Right forelimb (tissue), 1 donor: Measurements from ENCODE around the gene CDHR3.
A peak's percentile ranks its signal among the peaks of the same experiment; 100 is the strongest.

Source experiments
- DNase-seq: peaks from one replicate; pipeline ENCODE4 v3.0.0-alpha.2; 2018

CDHR3 gene

DNA sequence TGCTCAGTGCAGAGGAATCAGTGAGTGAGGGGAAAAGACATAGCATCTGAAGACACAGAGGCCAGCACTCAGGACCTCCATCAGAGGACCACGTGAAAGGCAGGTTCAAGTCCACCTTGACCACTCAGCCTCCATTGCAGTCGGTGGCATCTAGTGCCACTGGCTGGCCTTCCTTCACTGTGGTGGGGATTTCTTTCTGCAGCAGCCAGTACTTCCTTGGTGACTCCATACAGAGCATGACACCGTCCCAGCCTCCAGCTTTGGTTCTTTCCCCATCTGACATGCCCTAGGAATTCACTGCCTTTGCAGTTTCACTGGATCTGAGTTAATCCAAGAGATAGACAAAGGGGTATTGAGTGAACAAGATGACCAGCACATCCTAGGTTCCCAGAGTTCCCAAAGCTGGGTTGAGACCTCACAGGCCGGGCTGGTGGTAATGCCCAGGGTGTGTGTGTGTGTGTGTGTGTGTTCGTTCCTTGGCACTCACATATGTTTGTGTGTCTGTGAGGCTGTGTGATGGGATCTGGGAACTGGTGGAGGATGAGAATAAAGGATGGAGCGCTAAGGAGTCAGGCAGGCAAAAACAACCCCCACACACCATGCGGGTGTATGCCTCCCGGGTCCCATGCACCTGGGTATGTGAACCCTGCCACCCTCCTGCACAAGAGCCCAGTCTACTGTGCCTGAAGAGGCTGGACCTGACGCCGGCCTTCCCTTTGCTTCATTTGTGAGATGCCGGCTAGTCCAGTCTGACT, 91.3 kb downstream of the CDHR3 start:
- DNase-seq: no peak

DNA sequence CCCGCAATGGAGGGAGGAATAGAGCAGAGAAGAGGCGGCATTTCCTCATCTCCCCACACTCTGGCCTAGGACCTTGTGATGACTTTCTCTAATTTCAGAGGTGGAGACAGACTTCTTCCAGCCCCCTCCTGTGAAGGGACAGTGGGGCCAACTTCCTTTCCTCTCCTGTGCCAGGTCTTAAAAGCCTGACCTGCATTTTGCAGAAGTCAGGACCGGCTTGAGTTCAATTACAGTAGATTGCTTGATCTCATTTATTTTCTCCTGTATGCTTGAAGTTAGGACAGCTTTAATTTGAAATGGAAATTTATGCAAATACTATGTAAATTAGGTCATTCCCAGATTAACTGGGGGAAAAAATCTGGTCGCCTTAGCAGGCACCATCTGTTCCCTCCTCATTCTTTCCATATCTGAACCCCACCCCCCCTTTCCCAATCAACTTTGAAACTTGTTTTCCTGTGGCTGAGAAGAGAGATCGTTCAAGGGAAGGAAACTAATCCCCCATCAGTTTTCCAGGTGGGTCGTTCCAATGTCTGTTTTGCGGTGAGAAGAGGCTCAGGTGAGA, 92.0 kb downstream of the CDHR3 start:
- DNase-seq: no peak

GRCh38 chr7:106056513-106057203, 93.6 kb downstream of the CDHR3 start:
- peak; percentile 80 for DNase-seq

DNA sequence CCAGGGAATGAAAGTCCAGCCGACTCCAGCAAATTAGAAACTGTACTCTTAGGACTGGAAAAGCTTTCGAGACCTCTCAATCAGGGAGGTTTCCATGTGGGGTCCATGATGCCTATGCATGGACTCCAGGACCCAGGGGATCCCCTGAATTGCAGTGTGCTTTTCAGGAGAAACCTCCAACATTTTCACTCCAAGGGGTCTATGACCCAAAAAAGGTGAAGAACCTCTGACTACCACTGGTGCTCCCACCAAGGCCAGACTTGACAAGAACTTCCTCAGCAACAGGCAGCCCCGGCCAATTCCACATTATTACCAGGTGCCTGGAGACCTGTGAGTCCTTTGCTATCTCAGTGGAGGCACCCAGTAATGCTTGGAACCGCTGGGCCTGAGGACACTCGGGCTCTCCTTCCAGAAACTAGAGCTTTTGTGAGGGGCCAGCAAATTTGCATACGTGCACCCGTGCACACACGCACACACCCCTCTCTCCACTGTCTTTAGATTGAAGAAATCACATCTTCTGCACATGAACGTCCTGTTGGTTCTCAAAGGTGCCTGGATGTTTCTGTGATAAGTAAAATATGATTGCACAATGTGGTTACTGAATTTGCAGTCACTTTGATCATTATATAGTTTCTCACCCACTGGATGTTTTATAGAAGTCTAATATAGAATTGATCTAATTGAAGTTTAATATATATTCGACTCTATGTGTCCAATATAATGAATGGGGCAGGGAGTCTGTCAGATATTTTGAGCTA, 94.3 kb downstream of the CDHR3 start:
- no peak for DNase-seq

DNA sequence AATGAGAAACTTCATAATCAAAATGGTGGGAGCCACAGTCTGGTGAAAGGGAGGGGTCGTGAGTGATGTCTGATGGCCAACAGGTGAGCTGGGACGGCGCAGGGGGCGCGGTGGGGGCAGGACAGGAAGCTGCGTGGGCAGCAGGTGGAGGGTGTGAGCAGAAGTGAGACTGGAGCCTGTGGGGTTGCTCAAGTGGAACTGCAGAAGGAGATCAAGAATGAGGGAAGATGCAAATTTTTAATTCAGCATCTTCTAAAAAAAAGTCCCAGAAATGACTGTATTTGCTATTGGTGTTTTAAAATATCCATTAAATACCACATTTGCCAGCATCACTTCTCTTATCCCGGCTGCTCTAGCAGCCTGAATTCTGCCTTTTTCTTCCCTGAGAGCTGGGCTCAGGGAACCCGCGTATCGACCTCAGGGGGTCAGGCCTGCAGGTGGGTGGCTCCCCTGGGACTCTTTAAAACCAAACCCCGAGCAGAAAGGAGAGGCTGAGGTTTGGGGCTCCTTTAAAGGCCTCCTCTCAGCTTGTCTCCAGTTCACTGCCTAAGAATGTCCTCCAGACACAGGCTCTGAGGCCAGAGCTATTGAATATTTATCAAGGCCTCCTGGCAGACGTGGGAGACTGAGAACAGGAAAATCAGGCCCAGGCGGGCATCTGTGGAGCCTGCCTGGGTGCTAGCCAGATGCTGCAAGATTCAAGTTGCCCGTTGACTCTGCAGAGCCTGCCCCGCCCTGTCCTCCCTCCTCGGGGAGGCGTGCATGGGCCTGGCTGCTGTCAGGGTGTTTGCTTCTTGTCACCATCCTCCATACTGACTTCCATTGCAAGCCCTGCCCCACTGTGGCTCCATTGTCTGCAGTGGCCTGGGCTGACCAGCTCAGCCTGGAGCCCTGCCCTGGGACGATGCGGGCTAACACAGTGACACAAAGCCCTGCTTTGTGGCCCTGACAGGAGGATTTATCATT, 95.2 kb downstream of the CDHR3 start:
- no peak for DNase-seq

DNA sequence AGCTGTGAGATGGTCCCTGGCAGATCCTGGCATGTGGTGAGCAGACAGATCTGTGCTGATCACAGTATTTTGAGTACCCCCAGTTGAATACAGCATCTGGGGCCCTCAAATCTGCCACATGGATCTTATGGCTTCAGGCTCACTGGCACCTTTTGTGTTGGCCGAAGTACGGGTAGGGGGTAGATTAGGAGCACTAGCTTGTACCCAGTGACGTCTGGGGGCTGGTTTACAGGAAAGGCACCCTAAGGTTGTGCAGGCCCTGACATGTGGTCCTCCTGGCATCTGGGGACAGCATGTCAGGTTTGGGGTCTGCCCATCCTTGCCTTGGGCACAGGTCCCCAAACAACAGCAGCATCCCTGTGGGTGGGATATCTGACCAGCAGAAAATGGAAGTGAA, 95.9 kb downstream of the CDHR3 start:
- no peak for DNase-seq

DNA sequence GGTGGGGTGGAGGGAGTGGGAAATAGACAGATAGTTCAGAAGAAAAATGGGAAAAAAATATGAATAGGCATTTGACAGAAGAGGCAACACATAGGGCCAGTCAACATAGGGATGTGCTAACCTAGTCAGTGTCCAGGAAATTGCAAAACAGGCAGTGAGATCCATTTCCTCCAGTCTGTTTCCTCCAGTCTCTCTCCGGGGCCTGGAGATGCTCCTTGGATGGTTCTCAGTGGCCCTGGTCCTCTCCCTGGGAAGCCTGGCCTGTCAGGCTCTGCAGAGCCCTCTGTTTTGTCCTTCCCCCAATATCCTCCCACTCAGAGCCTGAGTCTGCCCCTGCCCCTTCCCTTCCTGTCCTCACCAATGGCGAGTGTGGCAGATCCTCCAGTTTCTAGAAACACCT, 96.5 kb downstream of the CDHR3 start:
- no peak for DNase-seq

DNA sequence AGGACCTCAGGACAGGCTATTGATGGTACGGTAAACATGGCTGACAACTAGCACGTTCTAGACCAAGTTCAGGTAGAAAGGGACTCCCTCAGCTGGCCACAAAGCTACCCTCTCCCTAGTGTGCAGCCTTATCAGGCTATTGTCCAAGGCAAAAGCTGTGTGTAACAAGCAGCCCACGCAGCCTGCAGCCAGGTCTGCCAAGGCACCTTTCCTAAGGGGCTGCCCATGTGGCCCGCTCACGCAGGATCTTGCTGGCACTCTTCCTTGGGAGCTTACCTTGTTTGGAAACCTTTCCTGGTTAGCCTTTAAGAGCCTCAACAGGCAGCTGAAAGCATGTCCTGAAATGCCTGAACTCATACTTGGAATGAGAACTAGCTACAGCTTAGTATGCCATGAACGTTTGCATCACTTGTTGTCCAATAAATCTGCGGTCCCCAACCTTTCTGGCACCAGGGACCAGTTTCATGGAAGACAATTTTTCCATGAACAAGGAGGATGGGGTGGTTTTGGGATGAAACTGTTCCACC, 97.4 kb downstream of the CDHR3 start:
- DNase-seq: no peak

DNA sequence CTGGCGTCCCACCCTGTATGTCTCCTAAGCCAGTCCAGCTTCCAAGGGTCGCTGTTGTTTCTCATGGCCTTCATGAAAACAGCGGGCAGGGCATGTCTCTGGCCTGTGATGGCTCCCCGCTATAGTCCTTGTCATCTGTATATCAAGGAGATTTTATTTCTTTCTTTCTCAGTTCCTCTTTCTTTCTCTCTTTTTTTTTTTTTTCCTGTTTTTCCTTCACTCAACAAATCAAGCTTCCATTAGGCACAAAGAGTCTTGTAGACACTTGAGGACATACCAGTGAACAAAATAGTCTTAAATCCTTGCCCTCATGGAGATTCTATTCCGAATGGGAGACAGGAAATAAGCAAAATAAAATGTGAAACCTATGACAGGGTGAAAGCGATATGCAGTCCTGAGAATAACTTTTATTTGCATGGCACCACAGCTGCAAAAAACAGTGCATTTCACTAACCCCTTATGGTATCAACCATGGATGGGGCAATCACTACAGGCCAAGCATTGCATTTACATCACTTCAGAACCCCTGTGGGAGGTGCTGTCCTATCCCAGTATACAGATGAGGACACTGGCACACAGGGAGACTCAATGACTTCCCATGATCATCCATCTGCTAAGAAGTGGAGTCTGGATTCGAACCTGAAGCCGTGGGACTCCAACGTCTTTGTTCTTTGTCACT, 98.4 kb downstream of the CDHR3 start:
- no peak for DNase-seq

DNA sequence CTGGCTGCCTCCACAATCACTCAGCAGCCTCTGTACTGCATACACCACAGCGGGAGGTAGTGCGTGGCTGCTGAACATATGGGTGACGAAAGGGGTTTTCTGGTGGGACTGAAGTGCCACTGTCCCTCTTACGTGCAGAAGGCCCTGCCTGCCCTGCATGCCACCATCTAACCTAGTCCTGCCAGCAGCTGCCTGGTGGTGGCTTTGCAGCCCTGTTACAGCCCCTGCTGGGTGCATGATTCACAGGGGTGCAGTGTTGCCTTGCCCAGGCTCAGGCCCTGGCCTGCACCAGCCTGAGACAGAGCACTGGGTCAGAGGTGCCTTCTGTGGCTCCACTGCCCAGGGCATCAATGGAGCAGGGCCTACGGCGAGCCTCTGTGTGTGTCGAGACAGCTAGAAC, 98.9 kb downstream of the CDHR3 start:
- no peak for DNase-seq

GRCh38 chr7:106062521-106062931, 99.5 kb downstream of the CDHR3 start:
- DNase-seq: no peak

DNA sequence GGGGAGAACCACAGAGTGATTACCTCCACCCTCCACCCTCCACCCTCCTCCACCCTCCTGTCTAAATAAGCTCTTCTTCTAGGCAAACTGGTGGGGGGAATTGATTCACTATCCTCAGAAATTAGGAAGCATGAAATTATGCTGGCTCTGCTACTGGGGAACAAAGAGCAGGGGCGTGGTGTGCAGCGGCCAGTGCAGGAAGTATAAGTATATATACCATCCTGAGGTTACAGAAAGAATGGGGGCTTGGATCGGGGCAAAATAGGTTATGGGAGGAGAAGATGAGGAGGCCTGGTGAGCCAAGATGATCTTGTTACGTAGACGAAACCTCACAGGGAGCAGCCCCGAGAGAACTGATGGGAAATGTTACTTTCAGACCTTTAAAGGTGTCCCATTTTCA, 100.0 kb downstream of the CDHR3 start:
- no peak for DNase-seq

DNA sequence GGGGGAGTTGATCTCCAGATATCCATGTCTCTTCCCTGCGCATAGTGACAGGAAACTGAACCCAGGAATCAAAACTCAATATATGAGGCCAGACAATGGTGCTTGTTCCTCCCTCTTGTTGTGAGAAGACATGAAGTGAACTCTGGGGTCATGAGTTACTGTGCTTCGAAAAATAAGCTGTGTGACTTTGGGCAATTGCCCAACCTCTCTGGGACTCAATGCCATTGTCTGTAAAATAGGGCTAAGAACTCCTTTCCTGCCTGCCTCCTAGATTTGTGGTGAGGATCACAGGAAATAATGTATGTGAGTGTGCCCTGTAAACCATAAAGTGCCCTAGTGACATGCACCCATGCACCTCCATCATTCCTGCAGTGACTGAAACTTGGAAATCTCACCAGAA, 100.6 kb downstream of the CDHR3 start:
- DNase-seq: no peak

- no peak for DNase-seq
Measured at GRCh38 chr7:106064316-106064715, 101.3 kb downstream of the CDHR3 start.

DNA sequence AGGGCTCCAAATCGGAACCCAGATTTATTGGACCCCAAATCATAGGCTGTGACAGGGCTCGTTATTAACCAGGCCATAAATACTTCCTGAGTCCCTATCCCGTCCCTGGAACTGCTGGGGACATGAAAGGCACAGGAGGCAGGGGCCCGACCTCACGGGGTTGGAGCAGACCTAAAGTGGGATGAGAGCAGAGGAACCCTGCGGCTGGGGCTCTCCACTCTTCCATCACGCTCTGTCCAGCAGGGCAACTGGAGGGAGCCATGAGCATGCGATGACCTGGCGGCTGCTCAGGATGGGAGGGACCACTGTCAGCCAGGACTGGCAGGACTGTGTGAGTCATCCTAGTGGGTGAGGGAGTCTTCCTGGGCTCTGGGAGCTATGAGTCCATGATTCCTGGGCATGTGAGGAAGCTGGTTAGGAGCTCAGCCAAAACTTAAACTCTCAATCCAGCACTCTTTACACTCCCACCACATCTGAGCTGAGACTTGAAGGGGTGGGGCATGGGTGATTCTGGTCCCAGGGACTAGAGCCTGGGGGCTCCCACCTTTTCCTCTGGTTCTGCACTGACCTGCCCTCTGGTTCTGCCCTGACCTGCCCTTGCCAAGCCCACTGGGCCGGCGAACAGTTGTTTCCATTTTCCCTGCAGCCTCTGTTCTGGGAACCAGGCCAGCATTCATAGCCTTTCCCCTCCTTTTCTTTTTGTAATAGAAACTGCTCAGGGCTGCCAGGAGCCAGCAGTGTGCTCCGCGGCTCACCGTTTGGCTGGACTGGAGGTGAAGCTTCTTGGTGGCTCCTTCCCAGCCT, 101.9 kb downstream of the CDHR3 start:
- DNase-seq: peak; percentile 84

GRCh38 chr7:106065575-106066500, 102.8 kb downstream of the CDHR3 start:
- no peak for DNase-seq

- no peak for DNase-seq
Measured at GRCh38 chr7:106067678-106068077, 104.6 kb downstream of the CDHR3 start.

- no peak for DNase-seq
Measured at GRCh38 chr7:106068538-106068961, 105.5 kb downstream of the CDHR3 start.

GRCh38 chr7:106068986-106069385, 105.9 kb downstream of the CDHR3 start:
- no peak for DNase-seq
